NCI-H345 treated with DMSO at 0.1 percent for 48 hours (cell line): Measurements from ENCODE around the gene EHBP1.
"Not testable (repeated sequence)": the region's sequence is repeated elsewhere in the genome, so short reads cannot be mapped to it uniquely, and the experiment has no call there.

ENCODE experiments used
- DNase-seq: peaks from one replicate; lab custom pipeline; 2025; ENCODE audit not compliant: unreplicated experiment; lab: John Stamatoyannopoulos, UW

EHBP1 gene

GRCh38 chr2:63058921-63059792 is 353.6 kb downstream of the EHBP1 start:
- no peak for DNase-seq

- no peak for DNase-seq
Observed at GRCh38 chr2:63059793-63060471, 354.4 kb downstream of the EHBP1 start.

- no peak for DNase-seq
Observed at GRCh38 chr2:63060472-63060991, 355.0 kb downstream of the EHBP1 start.

- no peak for DNase-seq
Observed at GRCh38 chr2:63064197-63064596, 358.7 kb downstream of the EHBP1 start.

DNA sequence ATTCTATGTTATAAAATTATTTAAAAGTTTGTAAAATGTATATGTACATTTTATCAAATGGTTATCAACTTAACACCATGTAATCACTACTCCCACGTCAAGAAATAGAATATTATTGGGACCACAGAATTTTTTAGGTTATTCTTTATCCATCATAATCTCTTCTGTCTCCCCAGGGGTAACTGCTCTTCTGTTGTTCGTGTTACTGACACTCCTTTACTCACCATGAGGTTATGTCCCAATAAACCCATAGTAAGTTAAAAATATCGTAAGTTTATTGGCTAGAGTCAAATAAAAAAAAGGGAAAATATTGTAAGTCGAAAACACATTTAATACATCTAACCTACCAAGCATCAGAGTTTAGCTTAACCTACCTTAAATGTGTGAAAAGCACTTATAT is 359.1 kb downstream of the EHBP1 start:
- no peak for DNase-seq

DNA sequence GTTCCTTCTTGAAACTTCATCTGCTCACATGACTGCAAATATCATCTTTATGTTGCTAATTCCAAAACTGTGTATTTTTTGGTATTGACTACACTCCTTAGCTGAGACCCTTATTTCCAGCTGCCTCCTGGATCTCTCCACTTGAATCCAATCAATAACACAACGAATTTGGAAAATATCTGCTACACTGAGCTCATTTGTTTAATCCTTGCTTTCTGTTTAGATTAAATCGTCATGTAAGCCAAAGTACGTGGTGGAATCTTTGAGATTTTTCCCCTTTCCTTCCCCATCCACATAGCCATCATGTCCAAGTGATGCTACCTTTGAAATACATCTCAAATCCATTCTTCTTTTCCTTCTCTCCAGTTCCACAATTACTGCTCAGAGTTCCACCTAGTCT is 360.8 kb downstream of the EHBP1 start:
- no peak for DNase-seq

DNA sequence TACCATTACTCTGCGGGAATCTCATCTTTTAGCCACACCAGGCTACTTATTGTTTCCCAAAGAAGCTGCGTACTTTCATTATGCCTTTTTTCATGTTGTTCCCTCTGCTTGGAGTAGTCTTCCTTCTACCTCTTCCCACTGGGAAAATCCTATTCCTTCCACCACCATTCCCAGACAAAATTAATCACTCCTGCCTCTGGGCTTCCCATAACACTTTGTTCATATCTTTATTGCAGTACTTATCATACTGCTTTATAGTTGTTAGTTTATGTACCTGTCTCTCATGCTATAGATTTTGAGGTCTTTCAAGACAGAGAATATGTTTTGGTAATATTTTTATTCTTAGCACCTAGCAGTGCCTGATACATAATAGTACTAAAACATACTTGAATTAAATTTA is 361.3 kb downstream of the EHBP1 start:
- DNase-seq = no peak

DNA sequence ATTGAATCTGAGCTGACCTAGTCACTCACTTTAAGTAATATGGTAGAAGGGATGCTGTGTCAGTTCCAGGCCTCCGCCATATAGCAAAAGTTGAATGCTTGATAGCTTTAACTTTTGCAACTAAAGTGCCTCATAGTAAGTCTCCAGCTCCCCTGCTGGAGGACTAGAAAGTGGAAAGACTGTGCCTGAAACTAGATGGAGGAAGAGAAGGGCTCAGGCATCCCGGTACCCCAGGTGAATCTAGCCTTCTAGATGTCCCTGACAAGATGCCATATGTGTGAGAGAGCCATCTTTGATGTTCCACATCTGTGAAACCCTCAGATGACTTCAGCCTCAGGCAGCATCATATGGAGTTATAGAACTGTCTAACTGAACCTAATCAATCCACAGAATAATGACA is 366.2 kb downstream of the EHBP1 start:
- no peak for DNase-seq

DNA sequence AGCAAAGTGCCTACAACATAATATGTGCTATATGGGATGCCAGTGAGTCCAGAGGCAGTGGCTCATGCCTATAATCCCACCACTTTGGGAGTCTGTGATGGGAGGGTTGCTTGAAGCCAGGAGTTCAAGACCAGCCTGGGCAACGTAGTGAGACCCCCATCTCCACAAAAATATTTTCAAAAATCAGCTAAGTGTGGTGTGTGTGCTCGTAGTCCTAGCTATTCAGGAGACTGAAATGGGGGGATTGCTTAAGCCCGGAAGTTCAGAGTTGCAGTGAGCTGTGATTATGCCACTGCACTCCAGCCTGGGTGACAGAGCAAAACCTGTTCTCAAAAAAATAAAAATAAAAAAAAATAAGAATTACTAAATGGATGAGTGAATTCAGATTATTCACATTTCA is 368.5 kb downstream of the EHBP1 start:
- DNase-seq = no peak

- not testable (repeated sequence) for DNase-seq
Observed at GRCh38 chr2:63074399-63074798, 368.9 kb downstream of the EHBP1 start.

DNA sequence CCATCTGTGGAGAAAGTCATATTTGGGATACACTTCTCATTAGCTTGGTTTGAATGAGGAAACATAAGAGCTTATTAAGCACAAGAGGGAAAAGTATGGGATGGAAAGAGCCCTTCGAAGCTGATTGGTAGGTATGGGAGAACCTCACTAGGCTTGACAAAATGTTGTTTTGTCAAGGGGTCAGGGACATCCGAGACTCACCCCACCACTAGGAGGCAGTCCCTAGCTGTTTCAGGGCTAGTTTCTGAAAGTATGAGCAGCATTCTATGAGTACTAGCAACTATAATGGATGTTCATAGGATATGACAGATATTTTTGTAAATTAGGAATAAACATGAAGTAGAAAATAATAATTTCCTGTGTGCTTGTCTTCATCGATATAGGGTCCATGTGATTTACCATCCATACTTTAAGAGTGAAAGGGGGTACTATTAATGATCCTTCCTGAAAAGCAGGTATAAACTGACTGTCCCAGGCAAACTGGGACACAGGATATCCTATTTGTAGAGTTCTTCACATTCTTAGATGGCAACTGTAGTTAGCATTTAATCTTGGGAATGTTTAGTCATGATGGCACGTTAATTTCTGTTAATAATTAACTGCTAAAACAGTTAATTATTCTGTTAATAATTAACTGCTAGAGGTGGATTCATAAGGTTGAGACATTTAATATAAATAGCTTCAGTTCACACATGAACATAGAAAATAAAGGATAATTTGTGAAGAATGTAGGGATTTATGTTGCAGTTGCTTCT is 373.5 kb downstream of the EHBP1 start:
- no peak for DNase-seq

DNA sequence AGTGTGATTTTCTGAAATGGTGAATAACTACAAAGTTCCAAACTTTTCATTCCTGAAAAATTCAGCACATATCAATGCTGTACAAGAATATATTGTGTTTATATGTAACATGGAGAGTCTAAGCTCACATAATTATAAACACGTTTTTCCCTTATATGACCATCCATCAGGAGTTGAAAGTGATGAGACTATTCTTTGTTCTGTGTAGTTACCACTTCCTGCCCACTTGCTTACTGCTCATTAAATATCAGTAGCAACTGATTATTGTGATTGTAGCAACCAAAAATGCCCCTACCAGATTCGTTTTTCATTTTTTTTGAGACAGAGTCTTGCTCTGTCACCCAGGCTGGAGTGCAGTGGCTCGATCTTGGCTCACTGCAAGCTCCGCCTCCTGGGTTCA is 375.9 kb downstream of the EHBP1 start:
- DNase-seq = no peak

- DNase-seq = no peak
Observed at GRCh38 chr2:63086687-63087086, 381.2 kb downstream of the EHBP1 start.

DNA sequence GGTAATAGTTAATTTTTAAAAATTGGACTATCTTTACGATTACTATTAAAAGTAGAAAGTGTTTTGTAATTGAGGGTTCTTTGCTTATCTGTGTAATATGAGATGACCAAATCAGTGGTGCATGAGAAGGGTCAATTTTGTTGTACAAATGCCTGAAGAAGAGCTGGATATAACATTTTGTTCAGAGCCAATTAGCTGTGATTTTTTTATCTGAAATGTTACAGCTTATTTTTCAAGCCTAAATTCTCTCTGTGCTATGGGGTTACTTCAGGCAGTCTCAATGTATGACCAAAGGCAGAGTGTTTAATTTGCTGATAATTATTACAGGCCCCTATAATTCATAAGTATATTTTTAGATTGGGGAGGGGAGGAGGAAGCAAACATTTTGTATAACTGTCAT is 386.9 kb downstream of the EHBP1 start:
- no peak for DNase-seq

DNA sequence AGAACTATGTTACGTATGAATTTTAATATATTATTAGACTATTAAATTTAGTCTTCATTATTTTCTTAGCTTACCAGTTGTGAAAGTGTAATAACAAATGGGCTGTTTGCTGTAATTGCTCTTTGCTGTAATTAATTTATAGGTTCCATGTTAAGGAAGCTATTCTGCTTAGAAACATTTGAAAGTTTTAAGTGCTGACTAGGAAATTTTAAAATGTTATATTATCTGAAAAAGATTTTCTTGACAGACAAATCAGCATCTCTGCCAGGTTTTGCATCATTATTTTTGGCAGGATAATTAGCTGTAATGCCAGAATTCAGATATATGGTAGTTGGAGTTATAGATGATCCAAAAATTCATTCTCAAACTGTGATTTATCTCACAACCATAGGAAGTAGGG is 387.3 kb downstream of the EHBP1 start:
- no peak for DNase-seq

GRCh38 chr2:63093502-63093901 is 388.0 kb downstream of the EHBP1 start:
- DNase-seq = no peak
